NCI-H2081 (cell line): ENCODE data around the gene OR13J1.

Experiments used
- DNase-seq, 2 experiments: peaks; one replicate each; lab custom pipeline; 2025; lab: John Stamatoyannopoulos, UW

The OR13J1 gene

DNA sequence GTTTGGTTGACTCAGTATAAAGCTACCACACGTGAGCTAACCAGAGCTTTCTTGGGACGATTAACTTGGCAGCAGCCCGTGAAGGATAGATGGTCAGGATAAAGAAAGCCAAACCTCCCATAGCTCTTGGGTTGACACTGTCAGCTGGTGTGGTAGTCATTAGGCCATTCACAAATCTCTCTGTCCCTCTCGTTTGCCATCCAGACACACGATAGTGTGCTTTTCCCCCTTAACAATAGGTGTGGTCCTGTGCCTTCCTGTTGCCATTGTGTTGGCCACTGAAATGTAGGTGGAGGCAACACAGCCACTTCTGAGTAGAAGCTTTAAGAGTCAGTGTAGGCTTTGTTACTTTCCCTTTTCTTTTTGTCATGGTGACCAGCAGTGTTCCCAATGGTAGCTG is 11.7 kb downstream of the OR13J1 start:
- no peak for DNase-seq

DNA sequence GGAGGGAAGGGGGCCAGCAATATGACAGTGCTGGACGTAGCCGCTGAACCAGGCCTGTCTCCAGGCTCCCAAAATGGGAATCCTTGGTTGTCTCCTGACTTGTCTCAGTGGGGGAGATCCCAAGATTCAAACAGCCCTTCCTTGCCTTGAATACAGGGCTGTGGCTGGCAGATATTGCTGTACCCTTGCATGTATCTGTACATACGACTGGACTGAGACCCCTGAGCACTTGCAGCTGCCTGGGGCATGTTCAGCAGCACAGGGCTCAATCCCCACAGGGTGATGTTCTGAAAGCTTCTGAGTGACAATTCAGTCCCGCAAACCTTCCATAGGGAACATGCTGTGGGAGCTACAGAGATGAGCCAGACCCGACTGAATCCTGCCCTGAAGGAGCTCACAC is 13.3 kb downstream of the OR13J1 start:
- no peak for DNase-seq

GRCh38 chr9:35856206-35856605 is 14.0 kb downstream of the OR13J1 start:
- DNase-seq: no peak

- no peak for DNase-seq
Observed at GRCh38 chr9:35854091-35854762, 16.0 kb downstream of the OR13J1 start.

DNA sequence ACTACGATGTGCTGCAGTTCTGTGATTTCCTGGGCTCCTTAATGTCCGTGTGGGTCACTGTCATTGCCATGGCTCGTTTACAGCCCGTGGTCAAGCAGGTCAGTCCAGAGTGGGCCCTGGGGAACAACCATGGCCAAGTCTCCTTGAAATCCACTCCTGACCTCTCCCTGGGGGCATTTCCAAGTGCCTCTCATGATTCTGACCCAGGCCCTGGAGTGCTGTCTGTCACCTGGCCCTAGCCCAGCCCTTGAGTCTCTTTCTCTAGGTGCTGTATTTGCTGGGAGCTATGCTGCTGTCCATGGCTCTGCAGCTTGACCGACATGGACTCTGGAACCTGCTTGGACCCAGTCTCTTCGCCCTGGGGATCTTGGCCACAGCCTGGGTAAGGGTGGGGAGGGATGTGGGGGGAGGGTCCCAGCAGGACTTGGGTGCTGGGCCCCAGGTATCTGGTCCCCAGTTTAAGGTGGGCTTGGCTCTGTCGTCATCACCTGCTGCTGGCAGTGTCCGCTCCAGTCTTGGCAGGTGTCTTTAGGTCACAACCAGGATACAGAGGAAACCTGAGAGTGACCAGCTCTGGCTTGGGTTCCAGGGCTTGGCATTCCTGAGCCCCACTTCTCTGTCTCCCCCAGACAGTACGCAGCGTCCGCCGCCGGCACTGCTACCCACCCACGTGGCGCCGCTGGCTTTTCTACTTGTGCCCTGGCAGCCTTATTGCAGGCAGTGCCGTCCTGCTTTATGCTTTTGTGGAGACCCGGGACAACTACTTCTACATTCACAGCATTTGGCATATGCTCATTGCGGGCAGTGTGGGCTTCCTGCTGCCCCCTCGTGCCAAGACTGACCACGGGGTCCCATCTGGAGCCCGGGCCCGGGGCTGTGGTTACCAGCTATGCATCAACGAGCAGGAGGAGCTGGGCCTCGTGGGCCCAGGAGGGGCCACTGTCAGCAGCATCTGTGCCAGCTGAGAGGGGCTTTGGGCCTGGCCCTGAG is 17.0 kb downstream of the OR13J1 start:
- no peak for DNase-seq

DNA sequence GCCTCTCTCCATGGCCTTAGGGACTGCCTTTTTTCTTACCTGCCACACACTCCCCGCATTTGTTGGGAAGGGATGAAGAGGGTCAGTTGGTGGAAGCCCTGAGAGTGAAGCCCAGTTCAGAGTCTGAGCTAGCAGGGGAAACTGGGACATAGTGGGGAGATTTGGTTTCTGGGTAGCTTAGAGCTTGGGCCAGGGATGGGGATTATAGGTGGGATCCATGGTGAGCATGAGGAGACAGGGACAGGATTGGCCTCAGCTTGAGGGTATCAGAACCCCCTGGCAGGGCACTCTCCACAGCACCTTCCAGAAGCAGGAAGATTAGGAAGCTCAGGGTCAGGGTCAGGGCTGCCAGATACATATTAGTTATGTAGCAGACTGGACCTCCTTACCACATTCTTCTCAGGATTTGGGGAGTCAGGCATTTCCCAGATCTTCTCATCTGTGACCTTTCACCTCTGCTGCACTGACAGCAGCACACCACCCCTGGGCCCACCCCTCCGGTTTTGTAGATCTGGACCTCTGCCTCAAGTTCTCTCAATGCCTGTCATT is 17.9 kb downstream of the OR13J1 start:
- DNase-seq: no peak

- DNase-seq: no peak
Observed at GRCh38 chr9:35847792-35848572, 22.2 kb downstream of the OR13J1 start.

GRCh38 chr9:35845824-35846771 is 24.1 kb downstream of the OR13J1 start:
- DNase-seq: no peak

DNA sequence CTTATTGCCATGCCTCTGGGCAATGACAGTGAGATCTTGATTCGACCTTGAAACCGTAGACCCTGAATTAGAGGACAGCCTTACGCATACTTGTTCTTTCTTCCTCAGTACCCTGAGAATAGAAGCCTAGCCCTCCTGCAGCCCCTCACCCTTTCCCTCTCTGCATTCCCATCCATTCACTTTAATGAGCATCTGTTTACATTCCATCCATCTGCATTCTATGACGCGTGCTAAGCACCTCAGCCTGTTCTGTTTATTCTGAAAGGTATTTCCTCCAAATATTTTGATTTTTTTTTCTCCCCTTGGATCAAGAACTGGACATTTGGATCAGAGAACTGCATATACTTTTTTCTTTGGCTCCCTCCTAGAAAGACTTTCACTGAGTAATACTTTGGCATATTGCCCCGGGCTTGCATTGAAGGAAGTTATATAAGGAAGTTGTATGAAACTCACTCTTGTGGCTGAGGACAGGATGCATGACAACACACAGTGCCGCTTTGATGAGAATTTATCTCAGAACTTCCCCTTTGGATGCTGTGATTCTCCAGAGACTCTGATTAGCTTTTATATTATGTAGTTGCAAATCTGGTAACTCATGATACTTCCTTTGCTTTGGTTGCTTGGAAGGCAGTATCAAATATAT is 25.5 kb downstream of the OR13J1 start:
- no peak for DNase-seq

- DNase-seq: no peak
Observed at GRCh38 chr9:35842795-35843194, 27.4 kb downstream of the OR13J1 start.

DNA sequence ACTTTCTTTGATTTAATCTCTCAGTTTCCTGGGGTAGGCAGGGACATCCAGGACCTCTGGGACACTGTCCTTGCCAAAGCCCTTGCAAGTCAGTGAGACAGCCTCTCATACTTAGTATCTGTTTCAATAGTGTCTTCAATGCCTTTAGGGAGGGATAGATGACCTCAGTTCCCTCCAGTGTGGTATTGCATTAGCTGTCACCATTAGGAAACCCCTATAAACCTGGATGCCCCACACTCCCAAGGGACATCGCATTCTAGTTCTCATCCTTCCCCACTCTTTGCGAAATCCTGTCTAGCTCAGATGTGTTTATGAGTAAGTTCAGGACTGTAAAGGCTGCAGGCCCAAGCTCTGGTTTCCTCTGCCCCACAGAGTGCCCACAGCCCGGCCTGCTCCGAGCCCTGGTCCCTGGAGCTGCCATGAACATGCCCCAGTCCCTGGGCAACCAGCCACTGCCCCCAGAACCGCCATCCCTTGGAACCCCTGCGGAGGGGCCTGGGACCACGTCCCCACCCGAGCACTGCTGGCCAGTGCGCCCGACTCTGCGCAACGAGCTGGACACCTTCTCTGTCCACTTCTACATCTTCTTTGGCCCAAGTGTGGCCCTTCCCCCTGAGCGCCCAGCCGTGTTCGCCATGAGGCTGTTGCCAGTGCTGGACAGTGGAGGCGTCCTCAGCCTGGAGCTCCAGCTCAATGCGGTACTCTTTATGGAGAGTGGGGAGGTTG is 28.0 kb downstream of the OR13J1 start:
- no peak for DNase-seq

DNA sequence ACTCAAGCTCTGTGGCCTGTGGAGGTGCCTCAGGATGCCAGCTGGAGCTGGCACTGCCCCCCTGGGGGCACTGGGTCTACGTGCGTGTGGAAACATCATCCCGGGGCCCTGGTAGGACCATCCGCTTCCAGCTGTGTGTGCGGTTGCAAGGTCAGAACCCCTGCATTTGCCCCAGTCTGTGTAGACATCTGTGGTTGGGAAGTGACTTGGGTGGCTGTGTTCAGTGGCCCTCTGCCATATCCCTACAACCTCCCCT is 28.6 kb downstream of the OR13J1 start:
- no peak for DNase-seq

GRCh38 chr9:35840881-35841644 is 29.1 kb downstream of the OR13J1 start:
- DNase-seq: no peak

DNA sequence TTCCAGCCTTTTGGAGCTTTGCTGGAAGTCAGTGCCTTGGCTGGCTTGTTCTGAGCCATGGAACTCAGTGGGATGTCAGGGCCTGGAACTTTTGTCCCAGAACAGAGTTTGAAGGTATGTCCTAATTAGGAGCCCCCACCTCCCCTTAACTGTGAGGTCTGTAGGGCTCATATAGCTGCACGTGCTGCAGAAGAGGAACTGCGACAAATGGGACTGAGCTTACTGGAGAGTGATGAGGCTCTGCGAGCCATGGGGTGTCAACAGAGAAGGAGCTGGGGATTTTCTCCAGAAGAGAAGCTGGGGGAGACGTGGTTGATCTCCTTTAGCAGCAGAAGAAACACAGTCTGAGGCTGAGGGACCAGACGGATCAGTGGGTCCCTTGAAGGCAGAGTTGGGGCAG is 30.3 kb downstream of the OR13J1 start:
- DNase-seq: no peak

DNA sequence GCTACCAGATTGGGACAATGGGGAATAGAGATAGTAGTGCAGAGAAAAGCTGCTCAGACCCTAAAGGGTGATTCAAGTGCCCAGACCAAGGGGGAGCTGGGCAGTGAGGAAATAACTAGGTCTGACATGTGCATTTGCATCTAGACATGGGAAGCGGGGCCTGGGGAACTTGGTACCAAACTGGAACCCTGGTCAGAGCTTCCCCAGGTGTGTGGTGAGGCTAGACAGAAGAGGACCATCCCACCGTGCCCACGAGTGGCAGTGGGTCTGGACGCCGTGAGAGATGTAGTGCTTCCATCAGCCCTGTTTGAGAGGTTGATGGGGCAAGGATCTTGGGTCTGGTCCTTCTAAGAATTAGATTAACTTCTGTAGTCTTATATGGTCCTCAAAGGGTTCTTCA is 33.6 kb downstream of the OR13J1 start:
- DNase-seq: no peak

DNA sequence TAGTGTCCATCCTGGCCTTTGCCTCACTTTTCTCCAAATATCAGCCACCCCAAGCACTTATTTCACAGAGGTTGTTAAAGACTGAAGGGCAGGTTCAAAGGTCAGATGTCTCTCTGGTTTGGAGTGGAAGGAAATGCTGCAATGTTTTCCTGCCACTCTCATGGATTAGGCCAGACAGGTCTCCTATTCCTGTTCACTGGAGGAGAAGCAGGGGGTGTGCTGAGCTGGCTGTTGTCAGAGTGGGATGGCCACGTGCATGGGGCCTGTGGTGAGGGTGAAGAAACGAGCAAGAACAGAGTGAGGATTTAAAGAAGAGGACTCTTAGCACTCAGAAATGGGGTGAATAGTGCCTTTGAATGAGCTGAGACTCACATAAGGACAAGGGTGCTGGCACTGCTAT is 34.4 kb downstream of the OR13J1 start:
- no peak for DNase-seq

GRCh38 chr9:35835216-35835632 is 35.0 kb downstream of the OR13J1 start:
- no peak for DNase-seq

GRCh38 chr9:35834260-35835215 is 35.7 kb downstream of the OR13J1 start:
- no peak for DNase-seq
